Activated CD8-positive, alpha-beta memory T cell treated with anti-CD3 and anti-CD28 coated beads, Interleukin-2, amount 50 U/mL, for 4 hours (primary cell): ENCODE results near the gene RAB29.
"Not testable (repeated sequence)": the region's sequence is repeated elsewhere in the genome, so short reads cannot be mapped to it uniquely, and the experiment has no call there.

Experiments used
- DNase-seq: peaks from one replicate; pipeline ENCODE4 v3.0.0-alpha.2; 2020

Gene RAB29

DNA sequence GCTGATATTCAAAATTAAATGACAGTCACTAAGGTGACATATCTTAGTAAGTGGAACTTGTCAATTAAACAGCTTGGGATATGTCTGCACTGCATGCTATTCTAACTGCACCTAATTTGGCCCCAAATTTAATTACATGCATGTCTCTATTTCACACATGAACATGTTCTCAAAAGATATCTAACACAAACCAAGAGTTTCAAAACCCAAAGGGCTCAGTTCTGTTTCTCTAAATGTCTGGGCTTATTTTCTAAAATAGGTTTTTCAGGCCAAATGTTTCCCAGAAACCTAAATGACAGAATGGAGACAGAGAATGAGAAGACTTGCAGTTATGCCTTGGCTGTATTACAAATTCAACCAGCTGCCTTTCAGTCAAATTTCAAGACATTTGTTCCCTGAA is 11.3 kb downstream of the RAB29 start:
- DNase-seq = no peak

DNA sequence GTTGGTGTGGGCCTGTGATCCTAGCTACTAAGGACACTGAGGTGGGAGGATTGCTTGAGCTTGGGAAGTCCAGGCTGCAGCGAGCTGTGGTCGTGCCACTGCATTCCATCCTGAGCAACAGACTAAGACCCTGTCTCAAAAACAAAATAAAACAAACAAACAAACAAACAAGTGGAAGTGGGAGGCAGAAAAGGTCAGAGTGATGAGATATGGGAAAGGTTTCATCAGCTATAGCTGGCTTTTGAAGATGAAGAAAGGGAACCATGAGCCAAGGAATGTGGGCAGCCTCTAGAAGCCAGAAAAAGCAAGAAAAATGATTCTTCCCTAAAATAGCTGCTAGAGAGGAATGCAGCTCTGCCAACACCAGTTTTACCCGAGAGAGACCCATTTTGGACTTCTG is 14.7 kb downstream of the RAB29 start:
- DNase-seq = no peak

DNA sequence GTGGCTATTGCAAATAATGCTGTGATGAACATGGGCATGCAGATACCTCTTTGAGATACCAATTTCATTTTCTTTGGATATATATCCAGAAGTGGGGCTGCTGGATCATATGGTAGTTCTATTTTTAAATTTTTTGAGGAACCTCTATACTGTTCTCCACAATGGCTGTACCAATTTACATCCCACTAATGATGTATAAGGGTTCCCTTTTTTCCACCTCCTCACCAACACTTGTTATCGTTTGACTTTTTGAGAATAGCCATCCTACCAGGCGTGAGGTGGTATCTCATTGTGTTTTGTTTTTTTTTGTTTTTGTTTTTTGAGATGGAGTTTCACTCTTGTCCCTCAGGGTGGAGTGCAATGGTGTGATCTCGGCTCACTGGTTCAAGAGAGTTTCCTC is 18.7 kb downstream of the RAB29 start:
- DNase-seq = no peak

DNA sequence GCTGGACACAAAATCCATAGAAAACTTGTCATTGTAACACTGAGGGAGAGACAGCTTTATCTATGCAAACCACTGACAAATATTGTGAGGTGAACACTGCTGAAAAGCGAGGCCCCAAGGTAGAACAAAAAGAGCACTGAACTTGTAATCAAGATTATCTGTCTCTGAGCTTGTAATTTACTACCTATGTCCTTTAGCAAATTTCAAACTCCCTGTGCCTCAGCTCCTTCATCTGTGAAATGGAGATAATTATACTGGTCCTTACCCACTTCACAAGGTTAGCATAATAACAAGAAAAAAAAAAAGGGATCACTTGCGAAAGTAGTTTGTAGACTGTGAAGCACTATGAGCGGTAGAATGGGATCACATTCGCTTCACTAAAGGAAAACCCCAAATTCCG is 20.4 kb downstream of the RAB29 start:
- no peak for DNase-seq

DNA sequence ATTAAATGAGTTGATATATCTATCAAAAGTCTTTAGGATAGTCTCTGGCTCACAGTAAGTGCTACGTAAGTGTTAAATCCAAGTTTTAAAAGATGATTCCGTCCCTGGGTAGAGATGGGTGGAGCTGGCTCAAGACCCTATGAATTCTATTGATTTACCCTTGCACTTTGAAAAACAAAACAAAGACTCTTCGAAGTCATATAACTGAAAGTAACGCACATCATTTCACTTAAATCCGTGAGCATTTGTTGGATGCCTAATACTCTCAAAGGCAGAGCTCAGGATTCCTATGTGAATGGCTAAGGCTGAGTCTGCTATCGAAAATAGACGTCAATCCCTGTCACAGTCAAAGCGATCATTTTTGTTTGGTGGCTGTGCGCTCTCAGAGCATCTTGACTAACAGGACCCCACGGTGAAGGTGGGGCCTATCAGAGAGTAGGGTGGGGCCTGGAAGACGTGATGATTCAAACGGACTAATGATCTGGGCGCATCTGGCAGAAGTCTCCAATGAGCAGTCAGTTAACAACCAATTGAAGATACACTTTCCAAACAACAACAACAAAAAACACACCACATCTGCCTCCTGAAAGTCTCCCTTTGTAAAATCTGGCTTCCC is 24.1 kb downstream of the RAB29 start:
- no peak for DNase-seq

DNA sequence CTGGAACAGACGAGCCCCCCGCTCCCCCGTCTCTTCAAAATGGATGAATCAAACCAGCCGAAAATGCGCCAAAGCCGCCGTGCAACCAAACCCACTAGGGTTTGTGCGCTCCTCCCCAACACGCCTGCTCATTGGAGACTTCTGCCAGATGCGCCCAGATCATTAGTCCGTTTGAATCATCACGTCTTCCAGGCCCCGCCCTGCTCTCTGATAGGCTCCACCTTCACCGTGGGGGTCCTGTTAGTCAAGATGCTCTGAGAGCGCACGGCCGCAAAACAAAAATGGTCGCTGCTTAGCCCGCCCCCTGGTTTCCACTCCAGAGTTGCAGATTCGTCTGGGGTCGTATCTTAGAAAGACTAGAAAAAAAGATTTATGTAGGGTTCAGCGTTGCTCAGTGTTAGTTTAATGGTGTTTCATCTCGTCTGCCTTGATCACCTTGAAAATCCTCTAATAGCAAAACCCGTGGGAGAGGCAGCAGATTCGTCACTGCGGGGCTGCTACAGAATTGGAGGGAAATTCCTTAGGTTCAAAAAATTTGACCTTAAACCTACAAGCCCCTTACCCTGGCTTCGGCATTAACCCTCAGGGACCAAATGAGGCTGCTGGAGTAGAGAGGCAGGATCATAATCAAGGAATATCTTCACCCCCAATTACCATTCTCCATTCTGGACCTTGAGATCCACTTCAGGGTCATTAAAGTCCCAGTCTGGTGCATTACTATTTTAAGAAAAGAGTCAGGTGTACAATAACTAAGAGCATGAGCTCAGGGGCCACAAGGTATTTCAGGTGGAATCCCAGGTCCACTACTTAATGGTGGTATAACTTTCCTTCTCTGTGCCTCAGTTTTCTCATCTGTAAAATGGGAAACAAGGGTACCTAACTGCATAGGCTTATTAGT is 24.9 kb downstream of the RAB29 start, which contains the start of gene NUCKS1:
NUCKS1 (minus strand) TSS at position 45 of the 898 bp plus-strand sequence. CDS start 209 bp downstream, outside the sequence.
- DNase-seq = peak; percentile 94

- peak; percentile 95 for DNase-seq
Observed at GRCh38 chr1:205749234-205750137, 25.8 kb downstream of the RAB29 start.

GRCh38 chr1:205748403-205749233 is 26.7 kb downstream of the RAB29 start:
- no peak for DNase-seq

DNA sequence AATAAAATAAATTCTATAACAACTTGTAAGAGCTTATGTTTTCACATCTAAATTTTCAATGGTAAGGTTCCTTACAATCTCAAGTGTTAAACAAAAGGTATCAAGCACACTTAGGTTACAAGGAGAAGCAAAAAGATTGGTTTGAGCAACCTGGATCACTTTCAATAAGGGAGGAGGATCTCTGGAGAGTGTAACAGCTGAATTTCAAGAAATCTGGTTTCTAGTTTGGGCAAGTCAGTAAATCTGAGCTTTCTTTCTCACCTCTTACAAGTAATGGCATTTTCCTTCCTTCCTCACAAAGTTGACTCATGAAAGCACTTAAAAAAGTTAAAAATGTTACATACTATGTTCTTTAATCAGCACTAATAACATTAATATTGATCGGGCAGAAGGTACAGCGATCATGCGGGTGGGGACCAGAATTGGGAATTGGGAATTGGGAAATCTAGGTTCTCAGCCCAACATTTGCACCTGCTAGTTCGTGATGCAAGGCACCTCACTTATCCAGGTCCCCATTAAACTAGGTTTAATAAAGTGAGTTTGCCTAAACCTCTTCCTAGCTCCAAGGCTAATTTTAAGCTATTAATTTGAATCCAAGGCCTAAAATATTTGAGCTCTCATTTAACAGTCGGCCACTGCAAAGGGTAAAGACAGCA is 28.4 kb downstream of the RAB29 start:
- DNase-seq = no peak

- DNase-seq = no peak
Observed at GRCh38 chr1:205744403-205744802, 30.9 kb downstream of the RAB29 start.

DNA sequence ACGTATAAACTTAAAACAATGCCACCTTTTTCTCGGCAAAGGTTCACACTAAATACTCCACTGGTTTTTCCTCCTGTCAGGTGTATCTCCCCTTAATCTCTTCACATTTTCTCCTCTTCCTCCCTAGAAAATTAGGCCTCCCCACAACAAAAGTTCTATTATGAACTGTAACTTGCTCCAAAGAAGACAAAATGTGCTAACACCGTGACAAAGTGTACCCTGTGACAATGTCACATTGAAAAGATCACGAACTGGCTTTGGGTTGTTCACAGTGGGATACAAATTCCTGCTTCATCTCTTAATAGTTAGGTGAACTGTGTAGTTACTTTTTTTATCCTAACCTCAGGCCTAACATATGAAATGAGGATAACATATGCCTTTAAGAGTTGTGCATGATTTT is 31.3 kb downstream of the RAB29 start:
- no peak for DNase-seq

DNA sequence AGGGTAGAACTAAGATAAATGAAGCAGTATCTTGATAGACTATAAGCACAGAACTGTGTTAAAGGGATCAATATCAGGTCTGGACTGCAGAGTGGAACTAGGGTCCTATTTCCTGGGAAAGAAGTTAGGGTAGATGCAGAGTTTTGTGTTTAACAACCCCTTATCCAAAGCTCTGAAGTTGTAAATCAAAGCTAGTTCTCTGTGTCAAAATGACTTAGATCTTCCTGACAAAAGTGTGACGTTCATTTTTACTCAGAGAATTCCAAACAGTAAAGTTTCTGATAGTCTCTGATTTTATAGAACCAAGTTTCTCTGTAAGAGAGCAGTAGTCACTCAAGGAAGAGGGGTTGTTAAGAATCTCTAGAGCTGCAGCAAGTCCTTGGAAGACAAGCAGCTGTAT is 33.6 kb downstream of the RAB29 start:
- DNase-seq = no peak

DNA sequence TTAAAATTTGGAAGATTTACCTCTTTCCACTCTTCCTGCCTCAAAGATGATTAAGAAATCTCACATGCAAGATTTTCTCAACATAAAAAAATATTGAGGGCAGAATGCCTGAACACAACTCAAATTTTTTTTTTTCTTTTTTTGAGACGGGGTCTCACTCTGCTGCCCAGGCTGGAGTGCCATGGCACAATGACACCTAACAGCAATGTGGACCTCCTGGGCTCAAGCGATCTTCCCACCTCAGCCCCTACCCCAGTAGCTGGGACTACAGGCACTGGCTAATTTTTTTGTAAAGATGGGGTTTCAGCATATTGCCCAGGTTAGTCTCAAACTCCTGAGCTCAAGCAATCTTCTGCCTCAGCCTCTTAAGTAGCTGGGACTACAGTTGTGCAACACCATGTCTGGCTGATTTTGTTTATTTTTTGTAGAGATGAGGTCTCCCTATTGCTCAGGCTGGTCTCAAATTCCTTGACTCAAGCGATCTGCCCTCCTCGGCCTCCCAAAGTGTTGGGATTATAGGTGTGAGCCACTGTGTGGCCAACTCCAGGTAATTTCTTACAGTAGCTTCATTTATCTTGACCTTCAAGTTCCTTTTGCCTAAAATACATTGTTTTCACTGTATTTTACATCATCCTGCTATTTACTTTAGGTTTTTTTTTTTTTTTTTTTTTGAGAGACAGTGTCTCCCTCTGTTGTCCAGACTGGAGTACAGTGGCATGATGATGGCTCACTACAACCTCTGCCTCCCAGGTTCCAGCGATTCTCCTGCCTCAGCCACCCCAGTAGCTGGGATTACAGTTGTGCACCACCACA is 35.7 kb downstream of the RAB29 start:
- DNase-seq = no peak

DNA sequence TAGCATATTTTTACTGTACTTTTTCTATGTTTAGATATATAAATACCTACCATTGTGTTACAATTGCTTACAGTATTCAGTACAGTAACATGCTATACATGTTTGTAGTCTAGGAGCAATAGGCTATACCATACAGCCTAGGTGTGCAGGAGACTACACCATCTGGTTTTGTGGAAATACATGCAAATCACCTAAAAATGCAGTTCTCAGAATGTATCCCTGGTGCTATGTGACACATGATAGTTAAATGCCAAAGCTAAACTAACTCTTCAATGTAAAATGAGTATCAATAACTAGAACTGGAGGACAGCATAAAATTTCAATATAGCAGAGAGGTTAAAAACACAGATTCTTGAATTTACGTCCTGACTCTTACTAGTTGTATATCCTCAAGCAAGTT is 40.1 kb downstream of the RAB29 start:
- no peak for DNase-seq

- no peak for DNase-seq
Observed at GRCh38 chr1:205733438-205734175, 41.7 kb downstream of the RAB29 start.

DNA sequence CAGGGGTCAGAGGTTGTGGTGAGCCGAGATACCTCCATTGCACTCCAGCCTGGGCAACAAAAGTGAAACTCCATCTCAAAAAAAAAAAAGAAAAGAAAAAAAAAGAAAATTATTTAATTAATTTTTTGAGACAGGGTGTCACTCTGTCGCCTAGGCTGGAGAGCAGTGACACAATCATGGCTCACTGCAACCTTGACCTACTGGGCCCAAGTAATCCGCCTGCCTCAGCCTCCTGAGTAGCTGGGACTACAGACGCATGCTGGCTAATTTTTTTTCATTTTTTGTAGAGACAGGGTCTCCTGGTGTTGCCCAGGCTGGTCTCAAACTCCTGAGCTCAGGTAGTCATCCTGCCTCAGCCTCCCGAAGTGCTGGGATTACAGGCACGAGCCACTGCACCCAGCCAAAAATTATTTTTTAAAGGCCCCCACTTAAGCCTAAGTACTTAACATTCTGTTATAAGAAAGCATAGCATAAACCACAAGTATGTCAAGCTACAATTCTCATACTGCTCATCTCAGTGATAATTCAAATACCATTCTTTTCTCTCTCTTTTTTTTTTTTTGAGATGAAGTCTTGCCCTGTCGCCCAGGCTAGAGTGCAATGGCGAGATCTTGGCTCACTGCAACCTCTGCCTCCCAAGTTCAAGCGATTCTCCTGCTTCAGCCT is 45.2 kb downstream of the RAB29 start:
- DNase-seq = no peak

GRCh38 chr1:205726619-205727125 is 48.6 kb downstream of the RAB29 start:
- no peak for DNase-seq

GRCh38 chr1:205725514-205725913 is 49.8 kb downstream of the RAB29 start:
- no peak for DNase-seq

DNA sequence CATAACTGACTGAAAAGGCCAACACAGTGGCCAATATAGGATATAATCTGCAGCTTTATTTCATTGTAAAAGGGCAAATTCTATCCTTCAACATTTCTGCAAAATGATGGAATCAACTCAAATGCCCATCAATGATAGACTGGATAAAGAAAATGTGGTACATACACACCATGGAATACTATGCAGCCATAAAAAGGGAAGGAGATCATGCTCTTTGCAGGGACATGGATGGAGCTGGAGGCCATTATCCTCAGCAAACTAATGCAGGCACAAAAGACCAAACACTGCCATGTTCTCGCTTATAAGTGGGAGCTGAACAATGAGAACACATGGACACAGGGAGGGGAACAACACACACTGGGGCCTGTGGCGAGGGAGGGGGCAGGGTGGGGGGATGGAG is 54.5 kb downstream of the RAB29 start:
- DNase-seq = not testable (repeated sequence)
